PC-3 (cell line): ENCODE data around the gene CMTM7. TPM values are rescaled to one million over a fixed set of nuclear protein-coding genes. Genes with fewer than 3 reads are reported as not detected.

ENCODE experiments used
- ATAC-seq: fragments of 200-7000 bp; cut with Tn5 transposase; 2 replicates; pipeline ENCODE4 v1.9.1; 2020; ENCODE audit warnings: mild to moderate bottlenecking, moderate library complexity
- BruUV-seq: library from RNA; stranded (reverse); fragments of 400-500 nt; replicated peaks from 2 replicates; lab custom pipeline; 2021; lab: Mats Ljungman, UMichigan
- CTCF ChIA-PET: fragments of 300-600 bp; sonication (Branson Sonifier 250); formaldehyde crosslinking; loops from one replicate; lab custom pipeline; 2022; ENCODE audit warnings: antibody characterized with exemption; lab: Charles Lee
- POLR2A ChIA-PET: fragments of 300-600 bp; sonication (Branson Sonifier 250); formaldehyde crosslinking; loops from one replicate; lab custom pipeline; 2022; ENCODE audit warnings: antibody characterized with exemption; ENCODE audit not compliant: unreplicated experiment; lab: Charles Lee
- DNase-seq: peaks from one replicate; pipeline ENCODE4 v3.0.0-alpha.2; 2015
- H2AFZ ChIP-seq: fragments of 300-600 bp; sonication (generic); 2 replicates; pipeline ENCODE4 v1.6.0; 2016; ENCODE audit warnings: antibody characterized with exemption, low read length
- H3F3A ChIP-seq: fragments of 300-600 bp; sonication (generic); one replicate; pipeline ENCODE4 v1.6.0; 2017; ENCODE audit warnings: antibody characterized with exemption, low read length, control low read depth, mild to moderate bottlenecking; ENCODE audit not compliant: unreplicated experiment
- H3K27ac ChIP-seq: fragments of 300-600 bp; sonication (generic); 2 replicates; pipeline ENCODE4 v1.5.1; 2016; ENCODE audit warnings: mild to moderate bottlenecking, low read length
- H3K27me3 ChIP-seq: fragments of 300-600 bp; sonication (generic); 2 replicates; pipeline ENCODE4 v1.6.1; 2016; ENCODE audit warnings: low read length, mixed read lengths
- H3K36me3 ChIP-seq: fragments of 300-600 bp; sonication (generic); 2 replicates; pipeline ENCODE4 v1.6.1; 2016; ENCODE audit warnings: low read depth, mixed run types, low read length, mixed read lengths
- H3K4me1 ChIP-seq: fragments of 300-600 bp; sonication (generic); 2 replicates; pipeline ENCODE4 v1.5.1; 2016; ENCODE audit warnings: low read length; ENCODE audit not compliant: insufficient read depth
- H3K4me2 ChIP-seq: fragments of 300-600 bp; sonication (generic); 2 replicates; pipeline ENCODE4 v1.6.0; 2016; ENCODE audit warnings: low read length
- H3K4me3 ChIP-seq: fragments of 300-600 bp; sonication (generic); 2 replicates; pipeline ENCODE4 v1.5.1; 2016; ENCODE audit warnings: mild to moderate bottlenecking, low read length, mixed read lengths
- H3K79me2 ChIP-seq: fragments of 300-600 bp; sonication (generic); 2 replicates; pipeline ENCODE4 v1.6.1; 2017; ENCODE audit warnings: low read length, mixed read lengths
- H3K9ac ChIP-seq: fragments of 300-600 bp; sonication (generic); 2 replicates; pipeline ENCODE4 v1.6.0; 2016; ENCODE audit warnings: mild to moderate bottlenecking, low read length
- H3K9me2 ChIP-seq: fragments of 300-600 bp; sonication (generic); replicated peaks from 2 replicates; pipeline ENCODE4 v1.6.1; 2016; ENCODE audit warnings: mixed run types, low read length, mixed read lengths
- H3K9me3 ChIP-seq: fragments of 300-600 bp; sonication (generic); 2 replicates; pipeline ENCODE4 v1.6.1; 2016; ENCODE audit warnings: low read length, mixed read lengths
- H4K20me1 ChIP-seq: fragments of 300-600 bp; sonication (generic); 2 replicates; pipeline ENCODE4 v1.6.1; 2016; ENCODE audit warnings: low read length, mixed read lengths
- CTCF ChIP-seq: fragments of 300-600 bp; sonication (generic); conservative IDR thresholded peaks from 2 replicates; pipeline ENCODE4 v1.5.1; 2017; ENCODE audit warnings: antibody characterized with exemption, low read depth, mild to moderate bottlenecking, low read length
- EZH2 ChIP-seq: fragments of 300-600 bp; sonication (generic); IDR thresholded peaks from one replicate; pipeline ENCODE4 v1.6.1; 2017; ENCODE audit warnings: antibody characterized with exemption, mild to moderate bottlenecking, low read length; ENCODE audit not compliant: unreplicated experiment
- EZH2phosphoT487 ChIP-seq: fragments of 300-600 bp; sonication (generic); IDR thresholded peaks from 2 replicates; pipeline ENCODE4 v1.6.1; 2018; ENCODE audit warnings: mild to moderate bottlenecking, antibody characterized with exemption, low read length, borderline replicate concordance
- intact Hi-C: fragments of 100-400 bp; cut with micrococcal nuclease; formaldehyde crosslinking; loops from 2 replicates; pipeline ENCODE4 v1.9.0; 2023
- total RNA-seq: library from RNA; depleted of rRNA; stranded (reverse); fragments of >200 nt; gene quantifications from 2 replicates; pipeline ENCODE4 v1.2.3, GENCODE V29; 2014

The CMTM7 gene
- total RNA-seq, 1 experiment from 2014 or later = 37.1 TPM

GRCh38 chr3:32424581-32425250 is 33.1 kb downstream of the CMTM7 start:
- no TSS peak for BruUV-seq
- ChIA-PET CTCF (no interaction called here), POLR2A (interaction anchor here (0.7 kb wide), 1 partner anchor 30 kb away, joined by 3 read pairs; no protein-coding TSS in a partner anchor)
- Histone ChIP-seq H3K27ac (no peak overlapping the region), H3K9me3 (no peaks in the 10 kb centered on the region), H3K27me3 (no peaks in the 10 kb centered on the region), H3K9me2 (no peaks in the 10 kb centered on the region), H2AFZ (no peak overlapping the region), H3K4me3 (no peak overlapping the region), H3K36me3 (no peaks in the 10 kb centered on the region), H3K4me1 (peaks cover 43% of the 10 kb centered on the region), H3K9ac (no peak overlapping the region), H3F3A (peaks cover 21% of the 10 kb centered on the region), H3K79me2 (peaks cover 83% of the 10 kb centered on the region), H3K4me2 (no peak overlapping the region), H4K20me1 (no peaks in the 10 kb centered on the region)
- no peak for TF ChIP-seq EZH2
- TF ChIP-seq CTCF = no peak
- TF ChIP-seq EZH2phosphoT487 = no peak
- no peak for DNase-seq
- ATAC-seq = no peak
- intact Hi-C loops = no loop called here

- no peaks in the 10 kb centered on the region for H3K36me3 ChIP-seq
- H3K9ac ChIP-seq = no peak overlapping the region
- no peaks in the 10 kb centered on the region for H4K20me1 ChIP-seq
- no peak overlapping the region for H3K4me2 ChIP-seq
- H3K79me2 ChIP-seq = peaks cover 92% of the 10 kb centered on the region
- peaks cover 7% of the 10 kb centered on the region for H3K4me1 ChIP-seq
- ChIA-PET POLR2A (no interaction called here), CTCF (interaction anchor here (0.6 kb wide), 1 partner anchor 237 kb away, joined by 3 read pairs; no protein-coding TSS in a partner anchor)
- H3K4me3 ChIP-seq = no peak overlapping the region
- no peak for TF ChIP-seq EZH2phosphoT487
- TF ChIP-seq CTCF = no peak
- no peak for TF ChIP-seq EZH2
- peak; percentile 12 for ATAC-seq
- DNase-seq = no peak
- H3K27me3 ChIP-seq = no peaks in the 10 kb centered on the region
- H2AFZ ChIP-seq = no peak overlapping the region
- no TSS peak for BruUV-seq
- H3K9me2 ChIP-seq = no peaks in the 10 kb centered on the region
- H3K9me3 ChIP-seq = no peaks in the 10 kb centered on the region
- H3K27ac ChIP-seq = no peak overlapping the region
- intact Hi-C loops = no loop called here
- no peaks in the 10 kb centered on the region for H3F3A ChIP-seq
These were observed 36.7 kb downstream of the CMTM7 start for GRCh38 chr3:32428092-32429068.
